ENCODE data around the gene FMOD.

GRCh38 chr1:203346060-203346768, 4.7 kb downstream of the FMOD start:
- TF ChIP-seq POLR2A (IDR thresholded peaks at IDR 0.05) (no peak), CTCF (IDR thresholded peaks at IDR 0.05) (no peak)

Measured in thyroid gland (tissue), 4 donors.